Glomerular endothelial cell (primary cell): ENCODE data around the gene NKAP. TPM values are rescaled to one million over a fixed set of nuclear protein-coding genes. Genes with fewer than 3 reads are reported as not detected.
"Not testable (repeated sequence)": the region's sequence is repeated elsewhere in the genome, so short reads cannot be mapped to it uniquely, and the experiment has no call there.

Source experiments
- DNase-seq: peaks from one replicate; pipeline ENCODE4 v3.0.0-alpha.2; 2011; ENCODE audit warnings: low read depth, low spot score; ENCODE audit errors: extremely low read depth
- total RNA-seq: library from RNA; depleted of rRNA; stranded (reverse); fragments of >200 nt; gene quantifications from 2 replicates; pipeline ENCODE4 v1.2.3, GENCODE V29; 2015

NKAP gene
- total RNA-seq, 1 donor from 2014 or later, result 5.2 TPM

DNA sequence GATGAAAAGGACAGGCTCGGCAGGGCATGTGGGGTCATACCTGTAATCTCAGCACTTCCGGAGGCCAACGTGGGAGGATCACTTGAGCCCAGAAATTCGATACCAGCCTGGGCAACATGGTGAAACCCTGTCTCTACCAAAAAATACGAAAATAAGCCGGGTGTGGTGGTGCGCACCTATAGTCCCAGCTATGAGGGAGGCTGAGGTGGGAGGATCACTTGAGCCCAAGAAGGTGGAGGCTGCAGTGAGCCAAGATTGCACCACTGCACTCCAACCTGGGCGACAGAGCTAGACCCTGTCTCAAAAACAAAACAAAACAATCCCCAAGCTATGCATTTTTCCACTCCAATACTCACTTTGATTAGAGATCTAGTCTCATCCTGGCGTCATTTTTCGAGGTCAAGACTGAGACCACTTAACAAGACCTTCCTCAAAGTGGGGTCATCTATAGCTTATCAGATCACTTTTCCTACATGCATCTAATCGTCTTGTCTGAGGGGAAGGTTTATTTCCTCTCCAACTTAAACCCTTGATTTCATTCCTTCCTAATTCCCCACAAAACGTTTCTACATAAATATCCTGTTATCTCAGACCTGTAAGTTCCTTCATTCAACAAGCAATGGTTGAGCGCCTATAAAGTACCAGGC, 1.3 kb downstream of the NKAP start:
- no peak for DNase-seq

GRCh38 chrX:119941336-119941735, 2.2 kb downstream of the NKAP start:
- DNase-seq, result no peak

- no peak for DNase-seq
These were observed 8.2 kb downstream of the NKAP start for GRCh38 chrX:119935215-119935874.

GRCh38 chrX:119922391-119922790, 21.2 kb downstream of the NKAP start:
- not testable (repeated sequence) for DNase-seq

DNA sequence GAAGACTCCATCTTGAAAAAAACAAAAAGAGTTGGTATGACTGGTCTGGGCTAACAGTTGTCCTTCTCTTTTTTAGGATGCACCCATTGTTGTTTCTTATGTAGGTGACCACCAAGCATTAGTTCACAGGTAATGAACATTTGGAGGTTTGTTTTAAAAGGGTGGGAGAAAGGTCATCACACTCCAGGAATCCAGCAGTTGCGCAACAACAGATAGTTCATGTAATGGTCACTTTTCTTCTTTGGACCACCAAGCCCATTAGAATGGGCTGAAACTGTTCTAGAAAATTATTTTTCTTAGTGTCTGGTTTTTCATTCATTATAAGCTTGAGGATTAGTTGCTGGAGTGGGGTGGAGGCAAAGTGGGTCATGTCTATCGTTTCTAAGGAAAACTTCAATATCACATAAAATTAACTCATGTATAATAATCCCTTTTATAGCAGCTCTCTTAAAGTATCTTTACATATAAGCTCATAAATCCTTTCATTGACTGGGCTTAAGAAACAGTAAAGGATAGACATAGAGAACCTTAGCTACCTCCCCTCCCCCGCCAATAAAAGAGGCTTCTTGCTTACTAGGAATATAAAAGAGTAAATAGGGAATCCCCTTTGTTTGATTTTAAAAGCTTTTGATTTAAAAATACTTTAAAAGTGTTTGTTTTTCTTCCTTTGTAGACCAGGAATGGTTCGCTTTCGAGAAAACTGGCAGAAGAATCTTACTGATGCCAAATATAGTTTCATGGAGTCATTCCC, 23.5 kb downstream of the NKAP start:
- DNase-seq, result no peak

GRCh38 chrX:119917877-119918276, 25.7 kb downstream of the NKAP start:
- DNase-seq, result no peak

DNA sequence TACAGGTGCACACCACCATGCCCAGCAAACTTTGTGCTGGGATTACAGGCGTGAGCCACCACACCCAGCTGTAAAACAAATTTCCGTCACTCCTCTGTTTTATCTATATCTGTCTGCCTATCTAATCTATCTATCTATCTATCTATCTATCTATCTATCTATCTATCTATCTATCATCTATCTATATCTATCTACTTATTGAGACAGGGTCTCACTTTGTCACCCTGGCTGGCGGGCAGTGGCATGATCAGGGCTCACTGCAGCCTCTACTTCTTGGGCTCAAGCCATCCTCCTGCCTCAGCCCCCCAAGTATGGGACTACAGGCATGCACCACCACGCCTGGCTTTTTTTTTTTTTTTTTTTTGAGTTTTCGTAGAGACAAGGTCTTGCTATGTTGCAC, 27.2 kb downstream of the NKAP start:
- no peak for DNase-seq

- DNase-seq, result no peak
These were observed 42.6 kb downstream of the NKAP start for GRCh38 chrX:119900976-119901375.

- DNase-seq, result no peak
These were observed 44.4 kb downstream of the NKAP start for GRCh38 chrX:119899125-119899524.

DNA sequence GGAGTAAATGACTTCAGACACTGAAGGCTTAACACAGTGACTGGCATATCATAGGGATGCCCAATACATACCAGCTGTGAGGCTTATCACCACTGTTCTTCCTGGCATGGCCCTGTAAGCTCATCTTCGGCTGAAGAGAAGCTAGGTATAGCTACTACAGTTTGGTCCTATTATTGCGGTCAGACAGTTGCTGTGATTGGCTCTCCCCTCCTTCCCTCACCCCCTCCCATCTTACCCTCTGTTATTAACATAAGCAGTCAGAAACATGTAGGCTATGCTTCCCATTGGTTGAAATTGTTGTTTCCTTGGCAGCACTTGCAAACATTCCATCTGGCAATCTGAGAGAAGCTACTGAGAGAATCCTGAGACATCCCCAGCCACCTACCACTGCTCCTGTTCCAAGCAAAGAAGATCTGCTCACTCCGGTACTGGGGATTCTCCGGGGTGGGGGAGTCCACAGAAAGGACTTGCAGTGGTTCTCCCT, 47.7 kb downstream of the NKAP start, which contains the start of gene AKAP14:
AKAP14 (plus strand) TSS at position 51 of the 484 bp plus-strand sequence. CDS start 7,331 bp downstream, outside the sequence.
- no peak for DNase-seq

- not testable (repeated sequence) for DNase-seq
These were observed 51.4 kb downstream of the NKAP start for GRCh38 chrX:119891961-119892692.

GRCh38 chrX:119890626-119891025, 52.9 kb downstream of the NKAP start:
- DNase-seq, result not testable (repeated sequence)

GRCh38 chrX:119887721-119888425, 55.7 kb downstream of the NKAP start:
- DNase-seq, result no peak

DNA sequence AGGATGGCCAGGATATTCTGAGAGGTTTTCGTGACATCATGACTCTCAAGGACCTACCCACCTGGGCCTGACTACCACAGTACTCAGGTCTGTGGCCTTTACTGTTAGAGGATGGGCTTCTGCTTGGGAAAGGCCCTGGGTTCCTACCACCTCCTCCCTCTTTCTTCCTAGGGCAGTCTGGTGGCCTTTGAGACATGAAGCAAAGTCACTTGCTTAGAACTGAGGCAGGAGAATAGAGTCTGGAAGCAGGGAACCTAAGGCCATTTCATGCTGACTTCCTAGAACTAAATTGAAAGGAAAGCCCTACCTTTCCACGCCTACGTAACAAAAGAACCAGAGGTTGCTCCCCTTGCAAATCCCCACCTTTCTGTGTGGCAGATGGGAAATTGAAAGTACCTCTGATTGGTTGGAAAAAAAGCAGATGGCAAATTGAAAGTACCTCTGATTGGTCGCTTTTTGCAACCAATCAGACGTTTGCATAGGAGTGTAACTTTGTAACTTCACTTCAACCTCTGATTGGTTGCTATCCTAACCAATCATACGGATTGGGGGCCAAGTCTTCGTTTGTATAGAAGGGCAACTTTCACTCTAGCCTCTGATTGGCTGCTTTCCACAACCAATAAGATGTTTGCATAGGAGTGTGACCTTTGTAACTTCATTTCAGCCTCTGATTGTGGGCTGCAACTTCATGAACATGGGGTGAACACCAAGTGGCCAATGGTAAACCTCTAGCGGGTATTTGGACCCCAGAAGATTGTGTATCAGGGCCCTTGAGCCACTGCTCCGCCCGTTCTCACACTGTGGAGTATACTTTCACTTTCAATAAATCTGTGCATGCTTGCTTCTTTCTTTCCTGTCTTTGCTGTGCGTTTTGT, 57.8 kb downstream of the NKAP start:
- no peak for DNase-seq

DNA sequence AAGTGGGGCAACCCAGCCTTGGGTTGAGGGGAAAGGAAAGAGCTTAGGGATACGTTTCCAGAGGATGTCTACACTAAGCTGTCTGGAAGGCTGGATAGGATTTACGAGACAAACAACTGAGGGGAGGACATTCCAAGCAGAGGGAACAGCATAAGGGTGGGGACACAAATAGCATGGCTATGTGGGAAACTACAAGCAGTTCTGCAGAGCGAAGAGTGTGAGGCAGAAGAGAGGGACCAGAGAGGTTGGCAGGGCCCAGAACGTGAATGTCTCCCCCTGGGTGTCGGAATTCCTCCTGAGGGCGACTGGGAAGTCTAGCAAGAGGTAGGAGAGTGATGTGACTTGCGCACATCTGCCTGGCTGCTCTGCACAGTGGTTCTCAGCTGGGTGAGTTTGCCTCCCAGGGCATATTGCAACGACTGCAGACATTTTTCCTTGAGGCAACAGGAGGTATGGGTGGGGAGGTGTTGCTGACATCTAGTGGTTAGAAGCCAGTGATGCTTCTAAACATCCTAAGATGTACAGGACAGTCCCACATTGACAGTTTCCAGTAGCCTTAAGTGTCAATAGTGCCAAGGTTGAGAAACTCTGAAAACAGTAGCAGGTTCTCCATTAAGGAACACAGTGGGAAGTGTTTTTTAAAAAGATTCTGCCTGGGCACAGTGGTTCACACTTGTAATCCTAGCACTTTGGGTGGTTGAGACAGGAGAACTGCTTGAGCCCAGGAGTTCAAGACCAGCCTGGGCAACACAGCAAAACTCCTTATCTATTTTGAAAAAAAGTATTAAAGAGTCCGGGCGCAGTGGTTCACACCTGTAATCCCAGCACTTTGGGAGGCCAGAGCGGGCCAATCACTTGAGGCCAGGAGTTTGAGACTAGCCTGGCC, 62.8 kb downstream of the NKAP start:
- no peak for DNase-seq

DNA sequence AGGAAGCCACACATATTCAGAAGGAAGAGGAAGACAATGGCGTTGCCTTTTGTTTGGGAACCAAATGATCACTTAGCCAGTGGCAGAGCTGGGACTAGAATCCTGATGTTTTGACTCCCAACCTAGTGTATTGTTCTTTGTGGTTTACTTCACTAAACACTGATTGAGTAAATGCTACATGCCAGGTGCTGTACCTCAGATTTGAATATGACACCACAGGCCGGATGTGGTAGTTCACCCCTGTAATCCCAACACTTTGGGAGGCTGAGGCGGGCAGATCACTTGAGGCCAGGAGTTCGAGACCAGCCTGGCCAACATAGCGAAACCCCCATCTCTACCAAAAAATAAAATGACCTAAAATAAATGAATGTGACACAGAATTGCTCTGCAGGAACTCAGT, 63.5 kb downstream of the NKAP start:
- DNase-seq, result no peak

DNA sequence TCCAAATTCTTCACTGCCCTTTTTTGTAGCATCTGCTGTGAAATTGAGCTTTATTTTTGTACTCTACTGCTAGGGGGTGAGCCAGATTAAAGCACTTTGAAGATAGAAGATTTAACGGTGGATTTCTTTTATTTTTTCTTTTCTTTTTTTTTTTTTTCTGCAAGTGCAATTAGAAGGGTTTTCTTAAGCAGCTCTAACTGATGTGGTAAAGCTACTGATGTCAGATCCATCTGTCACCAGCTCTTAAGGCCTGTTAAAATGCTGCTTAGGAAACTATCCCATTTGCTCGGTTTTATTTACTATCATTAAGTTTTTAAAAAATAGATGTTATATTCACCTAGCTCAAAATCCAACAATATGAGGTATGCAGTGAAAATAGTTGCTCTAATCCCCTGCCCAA, 64.8 kb downstream of the NKAP start:
- no peak for DNase-seq
